ENCODE data around the gene A1BG. TPM values are rescaled to one million over a fixed set of nuclear protein-coding genes. Genes with fewer than 3 reads are reported as not detected.

The A1BG gene
- total RNA-seq, 2 experiments from 2014 or later, result 26.9 to 47.2 TPM

DNA sequence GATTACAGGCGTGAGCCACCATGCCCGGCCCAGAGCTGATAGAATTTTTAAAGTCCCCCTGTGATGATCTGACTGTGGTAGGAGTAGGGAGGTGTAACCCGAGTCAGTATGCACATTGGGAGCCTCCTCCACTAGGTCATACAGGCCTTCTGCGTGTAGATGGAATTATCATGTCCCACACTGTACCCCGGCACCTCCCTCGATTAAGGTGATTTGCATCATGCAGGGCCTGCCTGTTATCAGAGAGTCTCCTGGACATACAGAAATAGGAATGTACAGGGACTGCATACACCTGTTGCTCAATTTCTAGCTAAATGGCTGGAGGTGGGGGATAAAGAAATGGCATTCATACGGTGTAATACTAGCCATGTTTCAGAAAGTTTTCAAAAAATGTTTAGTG is 49.0 kb downstream of the A1BG start:
- TF ChIP-seq, protein P1, sequence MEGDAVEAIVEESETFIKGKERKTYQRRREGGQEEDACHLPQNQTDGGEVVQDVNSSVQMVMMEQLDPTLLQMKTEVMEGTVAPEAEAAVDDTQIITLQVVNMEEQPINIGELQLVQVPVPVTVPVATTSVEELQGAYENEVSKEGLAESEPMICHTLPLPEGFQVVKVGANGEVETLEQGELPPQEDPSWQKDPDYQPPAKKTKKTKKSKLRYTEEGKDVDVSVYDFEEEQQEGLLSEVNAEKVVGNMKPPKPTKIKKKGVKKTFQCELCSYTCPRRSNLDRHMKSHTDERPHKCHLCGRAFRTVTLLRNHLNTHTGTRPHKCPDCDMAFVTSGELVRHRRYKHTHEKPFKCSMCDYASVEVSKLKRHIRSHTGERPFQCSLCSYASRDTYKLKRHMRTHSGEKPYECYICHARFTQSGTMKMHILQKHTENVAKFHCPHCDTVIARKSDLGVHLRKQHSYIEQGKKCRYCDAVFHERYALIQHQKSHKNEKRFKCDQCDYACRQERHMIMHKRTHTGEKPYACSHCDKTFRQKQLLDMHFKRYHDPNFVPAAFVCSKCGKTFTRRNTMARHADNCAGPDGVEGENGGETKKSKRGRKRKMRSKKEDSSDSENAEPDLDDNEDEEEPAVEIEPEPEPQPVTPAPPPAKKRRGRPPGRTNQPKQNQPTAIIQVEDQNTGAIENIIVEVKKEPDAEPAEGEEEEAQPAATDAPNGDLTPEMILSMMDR (conservative IDR thresholded peaks at IDR 0.05; ENCODE audit: low read length), result no peak
- no peak for TF ChIP-seq EZH2phosphoT487 (IDR thresholded peaks at IDR 0.05; ENCODE audit: borderline replicate concordance, low read depth, low read length)
- Histone ChIP-seq H3K79me2 (ENCODE audit: insufficient read depth, low read depth, low read length) (peaks cover 18% of the 10 kb centered on the region), H3K9me2 (ENCODE audit: insufficient read depth, low read length) (no peaks in the 10 kb centered on the region), H3K4me3 (ENCODE audit: low read depth, low read length, poor library complexity, severe bottlenecking) (no peak overlapping the region), H3K9me3 (ENCODE audit: low read length) (peaks cover 15% of the 10 kb centered on the region; the same call in 1 of the 2 replicates), H3K27ac (ENCODE audit: low read depth, low read length, poor library complexity, severe bottlenecking) (no peak overlapping the region), H3K4me1 (ENCODE audit: insufficient read depth, low read length, poor library complexity, severe bottlenecking) (peaks cover 15% of the 10 kb centered on the region), H3K4me2 (ENCODE audit: low read length) (peak overlapping the region; percentile 72), H3K36me3 (ENCODE audit: insufficient read depth, low read length) (peaks cover 77% of the 10 kb centered on the region), H2AFZ (ENCODE audit: low read length) (peak overlapping the region; percentile 89; the same call in 1 of the 2 replicates), H4K20me1 (ENCODE audit: insufficient read depth, low read length) (no peaks in the 10 kb centered on the region)
- intact Hi-C loops (cut with micrococcal nuclease; ENCODE audit: unreplicated experiment), result loop anchor here (2.0 kb wide), 3 partner anchors 25 to 121 kb away; partner anchors contain the start of genes ZNF274, ZNF544 and ZNF8
- BruUV-seq (replicated peaks), result no TSS peak
- POLR2A ChIA-PET, result interaction anchor here (0.5 kb wide), 1 partner anchor 321 kb away, joined by 3 read pairs; no protein-coding TSS in a partner anchor
- CTCF ChIA-PET (ENCODE audit: unreplicated experiment), result no interaction called here
- no peak for DNase-seq (ENCODE audit: low spot score)

DNA sequence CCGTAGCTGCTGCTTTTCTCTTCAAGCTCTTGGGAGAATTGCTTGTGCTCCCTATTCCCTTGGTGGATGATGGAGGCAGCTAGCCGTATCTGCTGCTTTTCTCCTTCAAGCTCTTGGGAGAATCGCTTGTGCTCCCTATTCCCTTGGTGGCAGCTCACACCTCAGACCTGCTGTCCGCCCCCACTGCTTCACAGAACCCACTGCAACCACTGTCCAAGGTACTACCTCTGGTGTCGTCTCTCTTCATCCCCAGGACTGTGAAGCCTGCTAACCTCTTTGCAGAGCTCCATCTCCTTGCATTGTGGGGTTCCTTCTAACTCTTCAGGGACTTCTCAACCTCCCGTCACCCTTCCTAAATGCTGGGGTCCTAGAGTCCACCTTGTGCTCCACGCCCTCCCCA is 52.7 kb downstream of the A1BG start:
- H3K9me2 ChIP-seq (ENCODE audit: insufficient read depth, low read length), result no peaks in the 10 kb centered on the region
- no peak for DNase-seq (ENCODE audit: low spot score)
- peaks cover 77% of the 10 kb centered on the region for H3K36me3 ChIP-seq (ENCODE audit: insufficient read depth, low read length)
- no peak overlapping the region for H2AFZ ChIP-seq (ENCODE audit: low read length)
- no peak overlapping the region for H3K4me3 ChIP-seq (ENCODE audit: low read depth, low read length, poor library complexity, severe bottlenecking)
- CTCF ChIA-PET (ENCODE audit: unreplicated experiment), result no interaction called here
- H3K4me2 ChIP-seq (ENCODE audit: low read length), result no peak overlapping the region
- TF ChIP-seq, protein P1 (conservative IDR thresholded peaks at IDR 0.05; ENCODE audit: low read length), result no peak
- H3K79me2 ChIP-seq (ENCODE audit: insufficient read depth, low read depth, low read length), result peaks cover 3% of the 10 kb centered on the region; the same call in 1 of the 2 replicates
- POLR2A ChIA-PET, result no interaction called here
- H3K4me1 ChIP-seq (ENCODE audit: insufficient read depth, low read length, poor library complexity, severe bottlenecking), result peaks cover 7% of the 10 kb centered on the region
- intact Hi-C loops (cut with micrococcal nuclease; ENCODE audit: unreplicated experiment), result no loop called here
- peaks cover 6% of the 10 kb centered on the region; the same call in 1 of the 2 replicates for H3K9me3 ChIP-seq (ENCODE audit: low read length)
- H3K27ac ChIP-seq (ENCODE audit: low read depth, low read length, poor library complexity, severe bottlenecking), result no peak overlapping the region
- no peaks in the 10 kb centered on the region for H4K20me1 ChIP-seq (ENCODE audit: insufficient read depth, low read length)
- no TSS peak for BruUV-seq (replicated peaks)

DNA sequence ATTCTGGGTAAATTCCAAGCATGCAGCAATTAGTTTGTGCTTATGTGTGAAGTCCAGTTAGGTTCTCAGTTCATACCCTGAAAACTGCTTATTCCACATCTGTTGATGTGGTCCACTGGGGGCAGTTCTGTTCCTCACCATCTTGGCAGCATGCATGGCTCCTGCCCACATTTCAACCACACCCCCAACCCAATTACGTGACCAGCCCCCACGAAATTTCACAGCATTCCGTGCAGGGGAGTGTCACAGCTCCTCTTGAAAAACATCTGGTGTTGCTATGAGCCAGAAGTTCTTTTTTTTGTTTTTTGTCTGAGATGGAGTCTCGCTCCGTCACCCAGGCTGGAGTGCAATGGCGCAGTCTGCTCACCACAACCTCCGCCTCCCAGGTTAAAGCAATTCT is 57.2 kb downstream of the A1BG start:
- CTCF ChIA-PET (ENCODE audit: unreplicated experiment), result no interaction called here

More for the DNA sequence above, 57.2 kb downstream of the A1BG start:
- no peak for DNase-seq (ENCODE audit: low spot score)
- Histone ChIP-seq H4K20me1 (ENCODE audit: insufficient read depth, low read length) (no peaks in the 10 kb centered on the region), H3K36me3 (ENCODE audit: insufficient read depth, low read length) (peaks cover 97% of the 10 kb centered on the region), H2AFZ (ENCODE audit: low read length) (no peak overlapping the region), H3K79me2 (ENCODE audit: insufficient read depth, low read depth, low read length) (no peaks in the 10 kb centered on the region), H3K4me1 (ENCODE audit: insufficient read depth, low read length, poor library complexity, severe bottlenecking) (no peaks in the 10 kb centered on the region), H3K9me2 (ENCODE audit: insufficient read depth, low read length) (no peaks in the 10 kb centered on the region), H3K9me3 (ENCODE audit: low read length) (peaks cover 11% of the 10 kb centered on the region), H3K4me2 (ENCODE audit: low read length) (no peak overlapping the region), H3K27ac (ENCODE audit: low read depth, low read length, poor library complexity, severe bottlenecking) (no peak overlapping the region), H3K4me3 (ENCODE audit: low read depth, low read length, poor library complexity, severe bottlenecking) (no peak overlapping the region)
- no peak for TF ChIP-seq EZH2phosphoT487 (IDR thresholded peaks at IDR 0.05; ENCODE audit: borderline replicate concordance, low read depth, low read length)
- TF ChIP-seq, protein P1 (conservative IDR thresholded peaks at IDR 0.05; ENCODE audit: low read length), result no peak
- BruUV-seq (replicated peaks), result no TSS peak
- POLR2A ChIA-PET, result no interaction called here
- intact Hi-C loops (cut with micrococcal nuclease; ENCODE audit: unreplicated experiment), result no loop called here

Small RNAs within 50 kb of the gene (microRNA-seq; reads per million reads assigned to microRNA genes)
- gene MIR4754 (ENCODE audit: borderline replicate concordance) (not detected), gene MIR6806 (ENCODE audit: borderline replicate concordance) (not detected)

Small RNAs within 50 kb of the gene (small RNA-seq; reads per million reads assigned to genes)
- gene MIR4754 (not detected), gene MIR6806 (not detected), gene RNA5SP473 (0.57 reads per million, percentile 14 among the genes with 10 or more reads in this experiment)

Other genes with a start within 250 kb of the A1BG start
- gene ZNF329, start 202.7 kb downstream of the A1BG start, total RNA-seq (2014; rRNA removed; shearing (Covaris generic)), result 3.1 and 3.2 TPM in 2 replicates
- 3.1 and 3.4 TPM in 2 replicates for gene ZNF329, start 202.7 kb downstream of the A1BG start, total RNA-seq (2022)
- gene ZNF274, start 170.4 kb downstream of the A1BG start, total RNA-seq (2014; rRNA removed; shearing (Covaris generic)), result 36.4 and 68.3 TPM in 2 replicates
- gene ZNF274, start 170.4 kb downstream of the A1BG start, total RNA-seq (2022), result 36.2 and 42.4 TPM in 2 replicates
- 34.1 and 38.6 TPM in 2 replicates for gene ZNF544, start 124.6 kb downstream of the A1BG start, total RNA-seq (2014; rRNA removed; shearing (Covaris generic))
- 31.0 and 37.3 TPM in 2 replicates for gene ZNF544, start 124.6 kb downstream of the A1BG start, total RNA-seq (2022)
- 7.3 and 7.8 TPM in 2 replicates for gene ZNF8, start 74.5 kb downstream of the A1BG start, total RNA-seq (2014; rRNA removed; shearing (Covaris generic))
- 7.1 and 7.7 TPM in 2 replicates for gene ZNF8, start 74.5 kb downstream of the A1BG start, total RNA-seq (2022)
- gene ERVK3-1, start 48.1 kb downstream of the A1BG start, total RNA-seq (2014; rRNA removed; shearing (Covaris generic)), result 61.7 and 79.6 TPM in 2 replicates
- 46.4 and 48.1 TPM in 2 replicates for gene ERVK3-1, start 48.1 kb downstream of the A1BG start, total RNA-seq (2022)
- gene ZSCAN22, start 26.5 kb downstream of the A1BG start, total RNA-seq (2014; rRNA removed; shearing (Covaris generic)), result 2.6 and 3.3 TPM in 2 replicates
- gene ZSCAN22, start 26.5 kb downstream of the A1BG start, total RNA-seq (2022), result 3.7 and 5.1 TPM in 2 replicates
- gene ZNF497, start 9.3 kb upstream of the A1BG start, total RNA-seq (2014; rRNA removed; shearing (Covaris generic)), result 2.8 and 3.6 TPM in 2 replicates
- gene ZNF497, start 9.3 kb upstream of the A1BG start, total RNA-seq (2022), result 4.5 and 6.1 TPM in 2 replicates
- 1.8 and 3.0 TPM in 2 replicates for gene ZNF837, start 27.5 kb upstream of the A1BG start, total RNA-seq (2014; rRNA removed; shearing (Covaris generic))
- 5.3 and 5.8 TPM in 2 replicates for gene ZNF837, start 27.5 kb upstream of the A1BG start, total RNA-seq (2022)
- gene RPS5, start 33.8 kb upstream of the A1BG start, total RNA-seq (2014; rRNA removed; shearing (Covaris generic)), result 3,315 and 3,333 TPM in 2 replicates
- 1,573 and 1,607 TPM in 2 replicates for gene RPS5, start 33.8 kb upstream of the A1BG start, total RNA-seq (2022)
- 0.75 and 2.1 TPM in 2 replicates for gene RNF225, start 42.2 kb upstream of the A1BG start, total RNA-seq (2014; rRNA removed; shearing (Covaris generic))
- gene RNF225, start 42.2 kb upstream of the A1BG start, total RNA-seq (2022), result 0.77 and 1.7 TPM in 2 replicates
- 9.8 and 12.4 TPM in 2 replicates for gene ZNF584, start 55.2 kb upstream of the A1BG start, total RNA-seq (2014; rRNA removed; shearing (Covaris generic))
- 7.6 and 10.4 TPM in 2 replicates for gene ZNF584, start 55.2 kb upstream of the A1BG start, total RNA-seq (2022)
- not detected in 2 replicates for gene ZNF132, start 86.7 kb upstream of the A1BG start, total RNA-seq (2014; rRNA removed; shearing (Covaris generic))
- gene ZNF132, start 86.7 kb upstream of the A1BG start, total RNA-seq (2022), result not detected in 2 replicates
- 10.6 and 13.8 TPM in 2 replicates for gene ZNF324B, start 98.1 kb upstream of the A1BG start, total RNA-seq (2014; rRNA removed; shearing (Covaris generic))
- gene ZNF324B, start 98.1 kb upstream of the A1BG start, total RNA-seq (2022), result 13.5 and 14.5 TPM in 2 replicates
- 16.5 and 23.3 TPM in 2 replicates for gene ZNF324, start 113.6 kb upstream of the A1BG start, total RNA-seq (2014; rRNA removed; shearing (Covaris generic))
- gene ZNF324, start 113.6 kb upstream of the A1BG start, total RNA-seq (2022), result 11.9 and 13.2 TPM in 2 replicates
- 8.0 and 9.9 TPM in 2 replicates for gene ZNF446, start 122.9 kb upstream of the A1BG start, total RNA-seq (2014; rRNA removed; shearing (Covaris generic))
- gene ZNF446, start 122.9 kb upstream of the A1BG start, total RNA-seq (2022), result 11.0 and 11.1 TPM in 2 replicates
- gene SLC27A5, start 158.5 kb upstream of the A1BG start, total RNA-seq (2014; rRNA removed; shearing (Covaris generic)), result 28.0 and 44.1 TPM in 2 replicates
- 29.4 and 29.8 TPM in 2 replicates for gene SLC27A5, start 158.5 kb upstream of the A1BG start, total RNA-seq (2022)
- gene ZBTB45, start 166.3 kb upstream of the A1BG start, total RNA-seq (2014; rRNA removed; shearing (Covaris generic)), result 6.7 and 10.7 TPM in 2 replicates
- 14.7 and 16.4 TPM in 2 replicates for gene ZBTB45, start 166.3 kb upstream of the A1BG start, total RNA-seq (2022)
- 551 and 729 TPM in 2 replicates for gene TRIM28, start 190.6 kb upstream of the A1BG start, total RNA-seq (2014; rRNA removed; shearing (Covaris generic))
- 601 and 603 TPM in 2 replicates for gene TRIM28, start 190.6 kb upstream of the A1BG start, total RNA-seq (2022)
- gene CHMP2A, start 201.6 kb upstream of the A1BG start, total RNA-seq (2014; rRNA removed; shearing (Covaris generic)), result 72.7 and 108 TPM in 2 replicates
- gene CHMP2A, start 201.6 kb upstream of the A1BG start, total RNA-seq (2022), result 101 and 112 TPM in 2 replicates
- gene UBE2M, start 205.1 kb upstream of the A1BG start, total RNA-seq (2014; rRNA removed; shearing (Covaris generic)), result 101 and 105 TPM in 2 replicates
- 117 and 130 TPM in 2 replicates for gene UBE2M, start 205.1 kb upstream of the A1BG start, total RNA-seq (2022)
- 20.7 and 30.0 TPM in 2 replicates for gene MZF1, start 219.8 kb upstream of the A1BG start, total RNA-seq (2014; rRNA removed; shearing (Covaris generic))
- gene MZF1, start 219.8 kb upstream of the A1BG start, total RNA-seq (2022), result 39.1 and 41.1 TPM in 2 replicates

Data from OCI-LY7 (cell line).